ENCODE measurements around the gene SMDT1.
"Not testable (repeated sequence)": the region's sequence is repeated elsewhere in the genome, so short reads cannot be mapped to it uniquely, and the experiment has no call there.

Gene SMDT1

GRCh38 chr22:42070517-42071422, 8.7 kb upstream of the SMDT1 start, which contains the start of gene NAGA:
Gene NAGA (minus strand): TSS chr22:42070812. CDS start chr22:42070297, 515 bp downstream.
- DNase-seq (ENCODE audit: low read depth) = peak; percentile 85

DNA sequence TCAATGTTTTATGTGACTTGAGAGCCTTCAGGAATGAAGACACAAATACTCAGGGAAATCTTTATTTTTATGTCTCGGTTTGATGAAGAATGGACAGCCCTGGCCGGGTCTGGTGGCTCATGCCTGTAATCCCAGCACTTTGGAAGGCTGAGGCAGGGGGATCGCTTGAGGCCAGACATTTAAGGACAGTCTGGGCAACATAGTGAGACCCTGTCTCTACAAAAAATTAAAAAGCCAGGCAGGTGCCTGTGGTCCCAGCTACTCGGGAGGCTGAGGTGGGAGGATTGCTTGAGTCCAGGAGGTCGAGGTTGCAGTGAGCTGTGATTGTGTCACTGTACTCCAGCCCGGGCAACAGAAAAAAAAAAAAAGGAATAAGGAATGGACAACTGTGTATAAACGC, 8.0 kb upstream of the SMDT1 start:
- DNase-seq (ENCODE audit: low read depth) = not testable (repeated sequence)

GRCh38 chr22:42072606-42073330, 6.7 kb upstream of the SMDT1 start:
- DNase-seq (ENCODE audit: low read depth) = no peak

DNA sequence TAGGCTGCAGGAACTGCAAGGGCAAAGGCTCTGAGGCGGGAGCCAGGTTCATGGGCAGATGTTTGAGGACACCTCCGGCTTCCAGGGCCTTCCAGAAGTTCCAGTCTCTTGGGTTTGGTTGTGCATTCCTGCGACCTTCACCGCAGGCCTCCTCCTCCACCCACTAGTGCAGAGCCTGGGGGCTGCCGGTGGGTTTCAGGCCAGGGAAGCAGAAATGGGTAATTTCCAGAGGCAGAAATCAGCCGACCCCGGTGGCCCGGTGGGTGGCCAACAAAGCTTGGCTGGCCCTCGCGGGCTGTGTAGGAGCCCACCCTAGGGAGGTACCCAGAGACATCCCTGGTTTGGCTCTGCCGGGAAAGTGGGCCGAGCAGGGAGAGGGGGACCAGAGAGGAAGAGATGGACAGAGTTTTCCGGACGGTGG, 5.9 kb upstream of the SMDT1 start:
- DNase-seq (ENCODE audit: low read depth) = no peak

GRCh38 chr22:42074132-42074811, 5.2 kb upstream of the SMDT1 start, which contains the start of gene PHETA2:
Gene PHETA2 (plus strand): TSS chr22:42074248. CDS start chr22:42077294, 3,046 bp downstream.
- DNase-seq (ENCODE audit: low read depth) = peak; percentile 47

DNA sequence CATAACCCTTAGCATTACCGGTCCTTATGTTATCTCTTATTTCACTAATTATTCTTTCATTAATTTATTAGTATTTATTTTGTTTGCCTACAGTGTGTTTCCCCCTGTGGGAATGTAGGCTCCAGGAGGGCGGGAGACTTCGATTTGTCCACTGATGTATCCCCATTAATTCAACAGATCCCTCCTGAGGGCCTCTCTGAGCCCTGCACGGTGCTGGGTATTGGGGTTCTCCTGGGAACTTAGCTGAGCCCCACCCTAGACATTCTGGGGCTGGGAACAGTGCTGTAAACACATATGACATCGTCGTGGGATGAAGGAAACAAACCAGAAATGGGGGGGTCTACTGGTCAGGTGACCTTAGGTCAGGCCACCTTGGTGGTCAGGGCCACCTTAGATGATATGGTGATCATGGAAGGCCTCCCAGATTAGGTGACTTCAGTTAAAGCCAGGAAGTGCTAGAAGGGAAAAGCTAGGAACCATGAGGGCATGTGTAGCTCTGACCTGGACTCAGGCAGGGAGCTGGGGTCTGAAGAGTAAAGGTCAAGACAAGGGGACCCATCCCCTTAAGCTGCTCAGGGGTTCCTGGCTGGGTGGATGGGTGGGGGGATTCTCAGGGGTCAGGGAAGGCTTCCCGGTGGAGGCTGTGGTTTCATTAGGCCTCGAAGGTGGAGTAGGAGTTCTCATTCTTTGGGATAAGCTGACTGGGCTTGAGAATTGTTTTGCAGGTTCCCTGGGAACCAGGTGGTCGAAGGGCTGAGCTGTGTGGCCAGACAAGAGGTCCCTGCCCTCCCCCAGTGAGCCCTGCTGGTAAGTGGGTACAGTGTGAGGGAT, 4.4 kb upstream of the SMDT1 start:
- no peak for DNase-seq (ENCODE audit: low read depth)

DNA sequence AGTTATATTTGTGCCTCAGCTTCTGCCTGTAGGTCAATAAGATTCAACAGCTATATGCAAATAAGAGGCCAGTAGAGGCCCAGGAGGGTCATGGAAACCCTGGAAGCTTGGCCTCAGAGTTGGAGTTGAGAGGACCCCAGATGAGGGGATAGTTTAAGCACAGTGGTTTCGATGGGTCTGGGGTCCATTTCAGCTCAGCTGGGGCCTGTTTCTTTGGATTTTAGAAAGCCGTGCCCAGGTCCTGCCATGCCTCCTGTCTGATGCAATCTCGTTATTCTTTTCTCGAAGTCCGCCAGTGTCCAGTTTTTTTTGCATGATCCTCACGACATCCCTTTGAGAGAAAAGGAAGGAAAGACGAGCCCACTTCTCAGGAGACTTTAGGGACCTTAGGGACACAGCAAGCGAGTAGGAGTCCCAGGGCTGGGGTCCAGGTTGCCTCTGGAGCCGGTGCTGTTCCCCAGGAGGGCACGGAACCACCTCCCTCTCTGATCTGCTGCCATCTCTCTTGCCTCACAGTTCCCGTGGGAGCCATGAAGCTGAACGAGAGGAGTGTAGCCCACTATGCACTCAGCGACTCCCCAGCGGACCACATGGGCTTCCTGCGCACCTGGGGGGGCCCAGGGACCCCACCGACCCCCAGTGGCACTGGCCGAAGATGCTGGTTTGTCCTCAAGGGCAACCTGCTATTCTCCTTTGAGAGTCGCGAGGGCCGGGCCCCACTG, 2.6 kb upstream of the SMDT1 start:
- no peak for DNase-seq (ENCODE audit: low read depth)

- DNase-seq (ENCODE audit: low read depth) = no peak
Measured at GRCh38 chr22:42077486-42078125, 1.9 kb upstream of the SMDT1 start.

DNA sequence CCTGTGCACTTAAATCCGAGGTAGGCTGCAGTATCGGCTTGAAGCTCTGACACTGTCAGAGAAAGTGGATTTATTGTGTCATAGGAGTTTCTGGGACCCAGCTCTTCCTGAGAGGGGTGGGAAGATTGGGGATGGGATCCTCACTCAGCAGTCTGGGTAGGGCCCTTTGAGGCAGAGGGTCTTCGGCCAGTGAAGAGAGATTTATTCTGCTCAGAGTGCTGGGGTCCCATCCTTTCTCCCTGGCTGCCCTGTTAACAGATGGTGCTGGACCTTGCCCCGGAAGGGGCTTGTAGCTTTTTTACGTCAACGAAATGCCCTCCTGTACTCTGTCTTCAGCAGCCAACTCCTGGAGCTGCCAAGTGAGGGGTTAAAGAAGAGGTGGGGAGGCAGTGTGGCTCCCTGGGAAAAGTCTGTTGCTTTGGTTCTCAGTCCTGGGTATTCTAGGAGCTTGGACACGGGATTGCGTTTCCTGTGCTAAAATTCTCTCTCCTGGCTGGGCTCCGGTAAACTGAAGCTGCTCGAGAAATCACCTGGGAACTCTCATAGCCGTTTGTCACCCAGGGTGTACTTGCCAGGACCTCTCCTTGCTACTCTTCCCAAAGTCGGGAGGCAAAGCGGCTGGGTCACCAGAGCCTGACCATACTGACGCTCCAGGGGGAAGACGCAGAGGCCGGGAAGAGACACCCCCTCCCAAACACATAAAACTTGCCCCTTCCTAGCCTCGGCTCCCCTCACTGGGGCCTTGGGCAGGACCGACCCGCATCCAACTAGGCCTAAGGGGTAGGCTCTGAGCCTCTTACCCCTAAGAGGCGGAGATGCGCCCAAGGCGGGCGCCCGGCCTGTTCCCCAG, 806 bp upstream of the SMDT1 start:
- no peak for DNase-seq (ENCODE audit: low read depth)

- no peak for DNase-seq (ENCODE audit: low read depth)
Measured at GRCh38 chr22:42080287-42080686, 787 bp downstream of the SMDT1 start.

GRCh38 chr22:42083119-42083518, 3.6 kb downstream of the SMDT1 start:
- no peak for DNase-seq (ENCODE audit: low read depth)

GRCh38 chr22:42084874-42085273, 5.4 kb downstream of the SMDT1 start:
- no peak for DNase-seq (ENCODE audit: low read depth)

DNA sequence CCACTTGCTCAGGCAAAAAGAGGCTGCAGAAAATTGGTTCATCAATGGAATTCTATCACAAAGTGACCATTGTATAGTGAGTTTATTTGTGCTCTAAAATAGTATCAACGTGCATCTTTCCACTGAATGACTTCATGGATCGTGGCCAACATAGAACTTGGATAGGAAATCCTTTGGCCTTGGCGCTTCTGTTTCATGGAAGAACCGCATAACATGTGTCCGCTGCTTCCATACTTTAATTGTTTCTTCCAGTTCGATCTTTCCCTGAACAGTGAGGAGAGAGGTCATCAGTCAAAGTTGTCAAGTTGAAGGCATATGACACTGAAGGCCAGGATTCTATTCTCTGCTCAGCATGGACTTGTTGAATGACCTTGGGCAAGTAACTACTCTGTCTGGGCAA, 6.6 kb downstream of the SMDT1 start:
- no peak for DNase-seq (ENCODE audit: low read depth)

- DNase-seq (ENCODE audit: low read depth) = peak; percentile 94
Measured at GRCh38 chr22:42090596-42091454, 11.3 kb downstream of the SMDT1 start, which contains the start of gene NDUFA6. Gene NDUFA6 (minus strand): TSS chr22:42090772. CDS start chr22:42090744, 28 bp downstream.

GRCh38 chr22:42091455-42091782, 11.9 kb downstream of the SMDT1 start:
- no peak for DNase-seq (ENCODE audit: low read depth)

GRCh38 chr22:42101199-42101598, 21.7 kb downstream of the SMDT1 start:
- DNase-seq (ENCODE audit: low read depth) = no peak

GRCh38 chr22:42104332-42104860, 24.9 kb downstream of the SMDT1 start:
- not testable (repeated sequence) for DNase-seq (ENCODE audit: low read depth)

GRCh38 chr22:42108848-42109247, 29.3 kb downstream of the SMDT1 start:
- no peak for DNase-seq (ENCODE audit: low read depth)
